Skeletal muscle tissue (tissue), 4 donors: ENCODE data around the gene SWT1. TPM values are rescaled to one million over a fixed set of nuclear protein-coding genes. Genes with fewer than 3 reads are reported as not detected.
A peak's percentile ranks its signal among the peaks of the same experiment; 100 is the strongest.
"Not testable (repeated sequence)": the region's sequence is repeated elsewhere in the genome, so short reads cannot be mapped to it uniquely, and the experiment has no call there.

Experiments
- H3K27ac ChIP-seq: one replicate; pipeline ENCODE4 v1.7.0; 2013; ENCODE audit warnings: mild to moderate bottlenecking, low read depth, low read length, inconsistent platforms
- H3K27me3 ChIP-seq, 3 donors: one replicate each; pipeline ENCODE4 v1.7.0; 2013; ENCODE audit warnings: low read length in 3 of 3; ENCODE audit not compliant: control insufficient read depth in 3 of 3, insufficient read depth in 3 of 3
- H3K36me3 ChIP-seq, 3 donors: one replicate each; pipeline ENCODE4 v1.7.0; 2013; ENCODE audit warnings: low read length in 3 of 3; ENCODE audit not compliant: control insufficient read depth in 3 of 3, insufficient read depth in 3 of 3
- H3K4me1 ChIP-seq, 3 donors: one replicate each; pipeline ENCODE4 v1.7.0; 2013; ENCODE audit warnings: low read length in 3 of 3, mild to moderate bottlenecking in 3 of 3; ENCODE audit not compliant: control insufficient read depth in 3 of 3, insufficient read depth in 3 of 3
- H3K4me3 ChIP-seq, 3 donors: one replicate each; pipeline ENCODE4 v1.7.0; 2013; ENCODE audit warnings: low read length in 3 of 3
- H3K9ac ChIP-seq, 3 donors: one replicate each; pipeline ENCODE4 v1.7.0; 2013; ENCODE audit warnings: low read length in 3 of 3, mild to moderate bottlenecking in 3 of 3, moderate library complexity in 2 of 3, low read depth in 1 of 3
- H3K9me3 ChIP-seq, 3 donors: one replicate each; pipeline ENCODE4 v1.7.0; 2013; ENCODE audit warnings: low read length in 3 of 3; ENCODE audit not compliant: control insufficient read depth in 3 of 3
- total RNA-seq: library from RNA; depleted of rRNA; stranded (reverse); fragments of >200 nt; gene quantifications from one replicate; pipeline ENCODE4 v1.2.3, GENCODE V29; 2014
- donor health status: Osteomylitis.

Gene SWT1
- total RNA-seq, 1 donor from 2014 or later = 15.7 TPM

GRCh38 chr1:185314411-185314810, 157.4 kb downstream of the SWT1 start:
- Histone ChIP-seq H3K27me3 (no peaks in the 10 kb centered on the region), H3K4me1 (peaks cover 14 to 25% (median 22%) of the 10 kb centered on the region in 3 donors)

GRCh38 chr1:185315445-185316071, 158.6 kb downstream of the SWT1 start:
- Histone ChIP-seq H3K9ac (peak overlapping the region; percentile 88 to 92 (median 91)), H3K9me3 (no peaks in the 10 kb centered on the region), H3K27ac (peak overlapping the region; percentile 89), H3K4me3 (peak overlapping the region; percentile 90 to 94 (median 91)), H3K36me3 (no peaks in the 10 kb centered on the region), H3K27me3 (no peaks in the 10 kb centered on the region), H3K4me1 (peaks cover 14 to 25% (median 22%) of the 10 kb centered on the region in 3 donors)

More at GRCh38 chr1:185314411-185314810, 157.4 kb downstream of the SWT1 start:
- no peak overlapping the region for H3K27ac ChIP-seq
- H3K4me3 ChIP-seq = peak overlapping the region in 1 of 3 donors; percentile 3
- H3K36me3 ChIP-seq = no peaks in the 10 kb centered on the region
- H3K9ac ChIP-seq = no peak overlapping the region
- H3K9me3 ChIP-seq = no peaks in the 10 kb centered on the region

DNA sequence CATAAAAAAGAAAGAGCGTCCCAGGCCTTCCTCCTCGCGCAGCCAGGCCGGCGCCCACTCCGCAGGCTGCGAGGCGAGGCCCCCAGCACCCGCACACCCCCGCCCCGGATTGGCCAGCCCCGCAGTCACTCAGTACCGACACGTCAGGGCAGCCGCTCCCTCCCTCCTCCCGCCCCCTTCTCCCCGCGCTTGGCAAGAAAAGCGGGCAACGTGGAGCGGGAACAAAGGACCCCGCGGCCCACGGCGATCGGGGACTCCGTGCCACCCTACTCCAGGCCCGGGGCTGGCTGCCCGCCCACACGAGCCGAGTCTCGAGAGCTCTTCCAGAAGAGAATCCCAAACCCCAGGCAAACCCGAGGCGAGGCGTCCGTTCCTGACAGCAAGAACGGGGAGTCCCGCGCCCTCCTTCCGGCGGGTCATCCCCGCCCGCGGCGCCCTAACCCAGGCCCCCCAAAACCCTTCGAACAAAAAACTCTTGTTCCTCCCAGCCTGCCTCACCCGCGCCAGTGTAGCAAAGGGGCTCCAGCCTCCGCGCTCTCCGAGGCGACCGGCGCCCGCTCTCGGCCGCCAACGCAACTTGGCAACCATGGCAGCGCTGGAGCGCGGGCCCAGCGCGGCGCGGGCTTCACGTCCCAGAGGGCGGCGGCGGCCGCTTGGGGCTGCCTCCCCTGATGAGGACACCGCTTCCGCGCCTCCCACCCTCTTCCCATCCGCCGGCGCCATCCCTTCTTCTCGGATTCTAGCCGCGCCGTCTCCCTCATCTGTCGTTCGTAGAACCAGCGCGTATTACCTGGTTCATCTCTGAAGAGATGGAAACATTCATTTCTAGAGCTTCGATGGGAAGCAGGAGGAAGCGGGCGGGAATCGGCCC, 159.4 kb downstream of the SWT1 start:
- Histone ChIP-seq H3K27me3 (no peaks in the 10 kb centered on the region), H3K27ac (peak overlapping the region; percentile 89), H3K9me3 (no peaks in the 10 kb centered on the region), H3K36me3 (no peaks in the 10 kb centered on the region), H3K9ac (peak overlapping the region; percentile 88 to 92 (median 91)), H3K4me1 (peaks cover 14 to 25% (median 22%) of the 10 kb centered on the region in 3 donors), H3K4me3 (peak overlapping the region; percentile 90 to 94 (median 91))

DNA sequence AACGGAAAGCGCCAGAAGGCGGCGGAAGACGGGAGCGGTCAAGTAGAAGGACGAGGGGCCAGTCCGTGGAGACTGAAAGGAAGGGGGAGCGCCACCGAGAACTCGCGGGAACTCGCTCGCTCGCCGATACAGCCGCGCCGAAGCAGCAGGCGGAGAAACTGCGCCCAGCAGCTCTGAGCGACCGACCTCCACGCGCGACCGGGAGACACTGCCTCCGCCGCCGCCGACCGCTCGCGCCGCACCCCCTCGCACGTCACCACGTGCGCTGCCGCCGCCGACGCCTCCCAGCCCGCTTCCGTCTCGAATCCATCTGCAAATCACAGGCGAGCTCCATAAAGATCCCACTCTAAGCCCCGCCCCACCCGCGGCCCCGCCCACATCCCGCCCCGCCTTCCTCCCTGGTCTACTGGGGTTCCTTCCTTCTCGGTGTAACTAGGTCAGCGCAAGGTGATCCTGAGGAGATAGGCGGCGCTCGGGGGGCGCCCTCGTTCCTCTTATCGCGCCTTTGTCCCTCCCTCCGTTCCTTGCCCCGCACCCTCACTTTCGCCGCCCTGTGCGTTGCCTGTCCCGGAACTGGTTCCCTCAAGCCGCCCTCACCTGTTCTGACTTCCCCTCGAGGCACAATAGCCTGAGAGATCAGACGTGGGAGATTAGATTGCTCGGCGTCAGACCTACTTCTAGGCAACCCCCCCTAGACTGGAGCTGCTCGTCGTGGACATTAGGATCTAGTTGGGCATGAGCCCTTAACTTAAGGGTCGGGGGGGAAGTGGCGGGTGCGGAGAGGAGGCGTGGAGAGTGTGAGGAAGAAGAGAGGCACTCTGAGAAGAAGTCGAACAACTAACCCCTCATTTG, 160.3 kb downstream of the SWT1 start, which contains the start of gene IVNS1ABP:
IVNS1ABP (minus strand) TSS at position 210 of the 852 bp plus-strand sequence. CDS start 7,750 bp downstream, outside the sequence.
- Histone ChIP-seq H3K9me3 (no peaks in the 10 kb centered on the region), H3K9ac (peak within 1 kb of the TSS; percentile 88 to 92 (median 91)), H3K4me3 (peak within 1 kb of the TSS; percentile 90 to 94 (median 91)), H3K4me1 (peaks cover 14 to 25% (median 20%) of the 10 kb centered on the region in 3 donors), H3K27me3 (no peaks in the 10 kb centered on the region), H3K27ac (peak within 1 kb of the TSS; percentile 89), H3K36me3 (no peaks in the 10 kb centered on the region)

DNA sequence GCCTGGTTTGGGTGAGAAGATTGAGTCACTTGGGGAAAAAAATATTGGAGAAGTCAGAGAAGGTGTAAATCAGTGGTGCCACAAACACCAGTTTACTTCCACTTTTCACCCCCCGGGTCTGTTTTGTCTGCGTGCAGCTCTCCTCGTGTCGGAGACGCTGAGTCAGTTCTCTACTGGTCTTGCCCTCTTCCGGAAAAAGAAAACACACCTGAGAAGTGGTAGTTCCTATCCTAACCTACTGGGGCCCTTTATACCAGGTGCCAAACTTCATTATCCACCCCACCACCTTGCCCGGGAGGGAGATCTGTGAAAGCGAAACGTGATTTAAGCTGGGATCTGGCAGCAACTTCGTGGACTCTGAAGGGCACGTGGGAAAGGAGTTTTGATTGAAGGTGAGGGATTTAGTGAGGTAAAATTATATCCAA, 160.9 kb downstream of the SWT1 start:
- Histone ChIP-seq H3K9me3 (no peaks in the 10 kb centered on the region), H3K9ac (peak overlapping the region; percentile 78 to 87 (median 84)), H3K36me3 (no peaks in the 10 kb centered on the region), H3K4me3 (peak overlapping the region; percentile 90 to 94 (median 91)), H3K27me3 (no peaks in the 10 kb centered on the region), H3K27ac (peak overlapping the region; percentile 89), H3K4me1 (peaks cover 14 to 25% (median 20%) of the 10 kb centered on the region in 3 donors)

- Histone ChIP-seq H3K9ac (no peak overlapping the region), H3K27ac (no peak overlapping the region), H3K9me3 (no peaks in the 10 kb centered on the region), H3K27me3 (no peaks in the 10 kb centered on the region), H3K4me3 (peak overlapping the region in 1 of 3 donors; percentile 90), H3K4me1 (peaks cover 14 to 25% (median 20%) of the 10 kb centered on the region in 3 donors), H3K36me3 (no peaks in the 10 kb centered on the region)
These were observed 161.6 kb downstream of the SWT1 start for GRCh38 chr1:185318431-185319138.

GRCh38 chr1:185319139-185319475, 162.1 kb downstream of the SWT1 start:
- Histone ChIP-seq H3K27ac (no peak overlapping the region), H3K9ac (no peak overlapping the region), H3K4me1 (peaks cover 13 to 22% (median 20%) of the 10 kb centered on the region in 3 donors), H3K9me3 (no peaks in the 10 kb centered on the region), H3K36me3 (no peaks in the 10 kb centered on the region), H3K4me3 (no peak overlapping the region), H3K27me3 (no peaks in the 10 kb centered on the region)

DNA sequence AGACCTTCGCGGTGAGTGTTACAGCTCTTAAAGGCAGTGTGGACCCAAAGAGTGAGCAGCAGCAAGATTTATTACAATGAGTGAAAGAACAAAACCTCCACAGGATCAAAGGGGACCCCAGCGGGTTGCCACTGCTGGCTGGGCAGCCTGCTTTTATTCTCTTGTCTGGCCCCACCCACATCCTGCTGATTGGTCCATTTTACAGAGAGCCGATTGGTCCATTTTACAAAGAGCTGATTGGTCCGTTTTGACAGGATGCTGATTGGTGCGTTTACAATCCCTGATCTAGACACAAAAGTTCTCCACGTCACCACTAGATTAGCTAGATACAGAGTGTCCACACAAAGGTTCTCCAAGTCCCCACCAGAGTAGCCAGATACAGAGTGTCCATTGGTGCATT, 164.1 kb downstream of the SWT1 start:
- not testable (repeated sequence) for H3K4me1 ChIP-seq, H3K27ac ChIP-seq, H3K4me3 ChIP-seq, H3K27me3 ChIP-seq, H3K9ac ChIP-seq, H3K36me3 ChIP-seq, H3K9me3 ChIP-seq

DNA sequence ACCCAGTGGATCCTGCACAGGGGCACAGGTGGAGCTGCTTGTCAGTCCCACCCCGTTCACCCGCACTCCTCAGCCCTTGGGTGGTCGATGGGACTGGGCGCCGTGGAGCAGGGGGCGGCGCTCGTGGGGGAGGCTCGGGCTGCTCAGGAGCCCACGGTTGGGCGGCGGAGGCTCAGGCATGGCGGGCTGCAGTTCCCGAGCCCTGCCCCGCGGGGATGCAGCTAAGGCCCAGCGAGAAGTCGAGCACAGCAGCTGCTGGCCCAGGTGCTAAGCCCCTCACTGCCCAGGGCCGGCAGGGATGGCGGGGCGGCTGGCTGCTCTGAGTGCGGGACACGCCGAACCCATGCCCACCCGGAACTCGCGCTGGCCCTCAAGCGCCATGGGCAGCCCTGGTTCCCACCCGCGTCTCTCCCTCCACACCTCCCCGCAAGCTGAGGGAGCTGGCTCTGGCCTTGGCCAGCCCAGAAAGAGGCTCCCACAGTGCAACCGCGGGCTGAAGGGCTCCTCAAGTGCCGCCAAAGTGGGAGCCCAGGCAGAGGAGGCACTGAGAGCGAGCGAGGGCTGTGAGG, 164.8 kb downstream of the SWT1 start:
- H3K9me3 ChIP-seq, H3K27ac ChIP-seq, H3K4me3 ChIP-seq, H3K9ac ChIP-seq, H3K27me3 ChIP-seq, H3K4me1 ChIP-seq, H3K36me3 ChIP-seq: not testable (repeated sequence)
